SKM-1 treated with dmso at 0.1 percent for 144 hours (cell line): ENCODE data around the gene AEBP1.
"Not testable (repeated sequence)": the region's sequence is repeated elsewhere in the genome, so short reads cannot be mapped to it uniquely, and the experiment has no call there.

ENCODE experiments used
- DNase-seq: peaks from one replicate; lab custom pipeline; 2025; ENCODE audit not compliant: unreplicated experiment; lab: John Stamatoyannopoulos, UW

The AEBP1 gene

DNA sequence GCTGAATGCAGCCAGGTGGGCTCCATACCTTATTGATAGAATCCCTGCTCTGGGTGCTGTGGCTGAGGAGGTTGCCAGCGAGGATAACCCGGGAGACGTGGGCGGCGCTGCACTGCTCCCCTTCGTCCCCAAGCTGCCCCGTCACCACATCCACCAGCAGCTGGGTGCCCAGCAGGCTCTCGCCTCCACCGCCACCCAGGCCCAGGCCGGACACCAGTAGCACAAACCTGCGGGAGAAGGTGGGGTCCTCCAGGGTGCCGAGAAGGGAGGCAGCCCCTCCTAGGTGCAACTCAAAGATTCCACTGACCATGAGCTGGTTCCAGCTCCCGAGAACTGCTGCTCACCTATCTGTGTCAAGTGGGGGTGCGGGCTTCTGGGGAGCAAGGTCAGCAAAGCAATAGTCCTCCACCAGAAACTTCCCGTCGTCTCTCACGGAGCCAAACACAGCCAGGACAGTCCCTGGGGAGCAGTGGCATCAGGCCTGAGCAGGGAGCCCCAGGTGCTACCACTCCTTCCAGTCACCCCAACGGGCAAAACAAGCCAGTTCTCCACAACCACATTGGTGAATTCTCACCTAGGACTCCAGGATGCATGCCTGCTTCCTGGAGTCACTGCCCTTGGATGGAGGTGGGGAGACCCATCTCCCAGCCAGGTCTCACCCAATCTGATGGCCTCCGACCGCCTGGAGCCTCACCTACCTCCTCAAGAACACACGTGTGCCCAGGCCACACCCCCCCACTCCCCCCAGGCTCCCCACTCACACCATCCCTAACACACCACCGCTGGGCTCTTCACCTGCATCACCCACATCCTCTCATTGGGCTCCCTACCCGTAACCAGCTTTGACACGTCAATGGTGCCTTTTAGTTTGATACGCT is 12.9 kb downstream of the AEBP1 start:
- DNase-seq: no peak

GRCh38 chr7:44117801-44118429 is 13.8 kb downstream of the AEBP1 start:
- no peak for DNase-seq

DNA sequence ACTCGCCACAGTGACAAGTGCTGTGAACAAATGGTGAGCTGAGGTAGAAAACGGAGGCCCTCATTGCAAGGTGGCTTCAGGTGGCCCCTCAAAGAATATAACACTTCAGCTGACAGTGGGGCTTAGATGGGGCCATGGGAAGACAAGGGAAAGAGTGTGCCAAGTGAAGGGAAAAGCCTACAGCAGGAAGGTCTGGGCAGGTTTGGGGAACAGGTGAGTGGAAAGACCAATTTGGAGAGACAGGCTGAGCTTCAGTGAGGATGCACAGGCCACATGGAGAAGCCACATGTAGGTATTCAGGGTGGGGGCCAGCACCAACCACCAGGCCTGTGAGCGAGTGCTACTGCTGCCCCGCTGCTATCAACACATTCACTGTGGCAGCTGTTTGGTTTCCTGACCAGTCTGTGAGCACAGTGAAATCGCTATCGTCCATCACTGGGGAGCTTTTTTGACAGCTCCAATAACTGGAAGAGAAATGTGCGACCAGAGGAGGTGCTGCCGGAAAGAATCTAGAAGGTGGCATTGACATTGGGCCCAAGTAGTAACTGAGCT is 15.8 kb downstream of the AEBP1 start:
- no peak for DNase-seq

DNA sequence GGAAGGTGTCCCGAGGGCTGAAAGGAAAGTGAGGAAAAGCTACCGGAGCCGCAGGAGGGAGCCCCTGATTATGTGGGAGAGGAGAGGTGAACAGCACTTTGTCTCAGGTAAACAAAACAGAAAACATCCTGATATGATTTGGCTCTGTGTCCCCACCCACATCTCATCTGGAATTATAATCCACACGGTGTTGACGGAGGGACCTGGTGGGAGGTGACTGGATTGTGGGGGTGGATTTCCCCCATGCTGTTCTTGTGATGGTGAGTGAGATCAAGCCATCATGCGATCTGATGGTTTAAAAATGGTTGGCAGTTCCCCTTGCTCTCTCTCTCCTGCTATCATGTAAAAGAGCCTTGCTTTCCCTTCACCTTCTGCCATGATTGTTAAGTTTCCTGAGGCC is 16.2 kb downstream of the AEBP1 start:
- no peak for DNase-seq

GRCh38 chr7:44121761-44122420 is 17.7 kb downstream of the AEBP1 start:
- no peak for DNase-seq

DNA sequence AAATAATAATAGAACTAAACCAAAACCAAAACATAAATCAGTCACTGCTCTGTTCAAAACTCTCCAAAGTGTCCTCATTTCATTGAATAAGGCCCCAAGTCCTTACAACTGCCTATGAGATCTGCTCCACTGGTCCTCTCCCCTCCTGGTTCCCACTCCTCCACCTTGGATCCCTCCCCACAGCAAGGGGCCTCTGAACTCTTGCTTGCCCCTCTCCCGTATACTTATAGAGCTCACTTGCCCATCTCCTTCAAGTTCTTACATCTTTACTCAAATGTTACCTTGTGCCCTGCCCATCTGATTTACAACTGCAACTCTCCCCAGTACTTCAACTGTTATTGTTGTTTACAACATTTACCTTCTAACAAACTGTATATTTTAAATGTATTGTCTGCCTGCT is 18.4 kb downstream of the AEBP1 start:
- DNase-seq: no peak

DNA sequence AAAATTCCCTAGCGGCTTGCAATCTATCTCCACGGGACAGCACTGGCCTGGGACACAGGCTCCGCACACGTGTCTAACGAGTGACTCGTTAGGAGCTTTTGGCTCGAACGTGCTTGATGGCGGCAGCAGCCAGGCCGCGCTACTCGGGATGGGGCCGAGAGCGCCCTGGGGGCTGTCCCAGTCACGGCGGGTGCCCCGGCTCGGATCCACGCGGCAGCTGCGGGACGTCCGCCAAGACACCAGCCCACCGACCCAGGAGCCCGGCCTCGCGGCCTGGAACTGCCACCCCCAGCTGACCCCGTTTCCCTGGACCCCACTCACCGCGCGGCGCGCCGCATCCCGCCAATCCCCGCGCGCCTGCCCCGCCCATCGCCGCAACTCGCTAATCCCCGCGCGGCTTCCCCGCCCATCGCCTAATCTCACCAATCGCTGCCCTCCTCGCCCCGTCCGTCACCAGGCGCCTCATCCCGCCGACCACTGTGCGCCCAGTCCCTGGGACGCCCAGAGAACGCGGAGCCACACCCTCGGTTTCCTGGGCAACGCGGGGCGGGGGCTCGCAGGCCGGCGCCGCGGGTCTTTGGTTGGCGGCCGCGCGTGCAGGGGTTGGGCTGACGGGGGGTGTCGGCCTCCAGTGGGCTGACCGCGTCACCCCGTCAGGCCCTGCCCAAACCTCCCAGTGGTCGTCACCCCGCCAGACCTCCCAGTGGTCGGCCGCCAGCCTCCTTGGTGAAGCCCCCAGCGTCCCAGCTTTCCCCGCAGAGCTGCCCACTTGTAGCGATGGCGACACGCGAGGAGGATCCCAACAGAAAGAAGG is 19.3 kb downstream of the AEBP1 start, which contains the start of gene POLD2:
Gene POLD2 (minus strand): TSS at position 359 of the 814 bp plus-strand sequence. CDS start 1,495 bp downstream, outside the sequence.
- DNase-seq: peak; percentile 93

DNA sequence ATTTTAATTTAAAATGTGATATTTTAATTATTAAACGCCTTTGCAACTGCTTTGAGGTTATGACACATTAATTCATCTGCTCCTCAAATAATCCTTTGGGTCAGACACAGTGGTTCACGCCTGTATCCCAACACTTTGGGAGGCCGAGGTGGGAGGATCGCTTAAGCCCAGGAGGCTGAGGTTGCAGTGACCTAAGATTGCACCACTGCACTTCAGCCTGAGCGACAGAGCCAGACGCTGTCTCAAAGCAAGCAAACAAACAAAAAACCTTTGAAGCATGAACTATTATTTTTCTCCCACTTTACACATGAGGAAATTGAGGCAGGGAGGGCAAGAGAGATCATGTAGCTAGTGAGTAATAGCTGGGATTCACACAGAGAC is 20.7 kb downstream of the AEBP1 start:
- DNase-seq: no peak

DNA sequence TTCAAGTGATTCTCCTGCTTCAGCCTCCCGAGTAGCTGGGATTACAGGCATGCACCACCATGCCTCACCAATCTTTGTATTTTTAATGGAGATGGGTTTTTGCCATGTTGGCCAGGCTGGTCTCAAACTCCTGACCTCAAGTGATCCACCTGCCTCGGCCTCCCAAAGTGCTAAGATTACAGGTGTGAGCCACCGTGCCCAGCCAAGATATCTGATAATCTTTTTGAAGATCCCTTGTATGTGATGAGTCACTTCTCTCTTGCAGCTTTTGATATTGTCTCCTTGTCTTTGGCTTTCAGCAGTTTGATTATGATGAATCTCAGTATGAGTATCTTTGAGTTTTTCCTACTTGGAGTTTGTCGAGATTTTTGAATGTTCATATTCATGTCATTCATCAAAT is 22.4 kb downstream of the AEBP1 start:
- not testable (repeated sequence) for DNase-seq

- no peak for DNase-seq
These were observed 23.0 kb downstream of the AEBP1 start for GRCh38 chr7:44127161-44127560.

- no peak for DNase-seq
These were observed 24.8 kb downstream of the AEBP1 start for GRCh38 chr7:44128721-44129582.

GRCh38 chr7:44131173-44132029 is 27.3 kb downstream of the AEBP1 start:
- DNase-seq: no peak

DNA sequence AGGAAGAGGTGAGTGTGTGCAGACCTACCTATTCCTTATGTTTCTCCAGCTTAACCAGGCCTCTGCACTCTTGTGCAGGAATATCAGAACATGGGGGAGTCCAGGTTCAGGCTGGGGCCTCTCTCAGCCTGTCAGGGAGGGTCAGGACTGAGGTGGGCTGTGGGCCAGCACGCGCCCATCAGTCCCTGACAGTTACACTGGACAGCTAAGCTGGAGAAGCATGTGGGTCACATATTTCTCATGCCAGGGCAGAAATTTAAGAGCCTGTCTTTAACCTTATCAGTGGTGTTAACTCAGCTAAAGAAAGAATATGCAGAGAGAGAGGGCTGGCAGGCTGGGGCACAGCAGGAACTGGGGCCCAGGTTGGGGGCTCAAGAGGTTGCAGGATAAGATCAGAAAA is 27.9 kb downstream of the AEBP1 start:
- DNase-seq: no peak

GRCh38 chr7:44133295-44133694 is 29.1 kb downstream of the AEBP1 start:
- DNase-seq: no peak

- no peak for DNase-seq
These were observed 30.9 kb downstream of the AEBP1 start for GRCh38 chr7:44134943-44135628.

DNA sequence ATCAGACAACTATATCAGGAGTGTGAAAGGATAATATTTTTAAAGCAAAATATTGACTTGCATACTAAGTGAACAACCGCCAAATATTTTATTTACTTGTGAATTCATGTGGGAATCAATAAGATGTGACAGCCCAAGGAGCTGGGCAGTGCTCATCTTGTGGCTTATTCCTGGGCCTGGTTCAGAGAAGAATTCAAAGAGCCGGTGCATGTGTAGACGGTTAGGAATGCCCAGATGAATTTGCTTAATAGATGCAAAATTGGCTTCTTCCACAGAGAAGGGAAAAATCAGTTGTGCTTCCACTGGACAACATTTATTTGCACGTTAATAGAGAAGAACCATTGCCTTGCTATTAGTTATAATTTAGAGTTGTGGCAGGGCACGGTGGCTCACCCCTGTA is 32.6 kb downstream of the AEBP1 start:
- no peak for DNase-seq

- no peak for DNase-seq
These were observed 34.6 kb downstream of the AEBP1 start for GRCh38 chr7:44138698-44139097.

- DNase-seq: no peak
These were observed 35.3 kb downstream of the AEBP1 start for GRCh38 chr7:44139311-44140010.
